AG10803 (cell line): ENCODE results near the gene FOXJ2.

Source experiments
- DNase-seq: peaks from one replicate; pipeline ENCODE4 v3.0.0; 2010; ENCODE audit warnings: low read depth
- H3K4me3 ChIP-seq: 2 replicates; pipeline ENCODE4 v1.5.1; 2011; ENCODE audit warnings: mild to moderate bottlenecking, low read length, control low read depth
- TF ChIP-seq, protein P1 (sequence below): conservative IDR thresholded peaks from 2 replicates; pipeline ENCODE4 v1.5.1; 2011; ENCODE audit warnings: mild to moderate bottlenecking, low read length, control low read depth, inconsistent platforms

Gene FOXJ2

DNA sequence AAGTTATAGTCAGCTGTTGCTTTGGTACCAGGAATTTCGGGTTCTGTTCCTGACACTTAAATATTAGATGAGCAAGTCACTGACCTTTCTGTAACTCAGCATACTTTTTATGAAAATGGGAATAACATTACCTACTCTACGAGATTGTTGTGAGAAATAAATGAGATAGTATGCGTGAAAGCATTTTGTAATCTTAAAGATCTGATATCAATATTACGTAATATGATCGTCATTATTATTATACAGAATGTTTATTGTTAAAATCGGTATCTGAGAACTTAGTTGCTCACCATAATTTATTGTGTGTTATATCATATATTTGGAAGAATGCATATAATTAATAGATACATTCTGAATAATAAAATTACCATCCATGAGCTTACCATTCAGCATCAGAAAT is 43.4 kb downstream of the FOXJ2 start:
- no peak overlapping the region for H3K4me3 ChIP-seq
- TF ChIP-seq, protein P1, sequence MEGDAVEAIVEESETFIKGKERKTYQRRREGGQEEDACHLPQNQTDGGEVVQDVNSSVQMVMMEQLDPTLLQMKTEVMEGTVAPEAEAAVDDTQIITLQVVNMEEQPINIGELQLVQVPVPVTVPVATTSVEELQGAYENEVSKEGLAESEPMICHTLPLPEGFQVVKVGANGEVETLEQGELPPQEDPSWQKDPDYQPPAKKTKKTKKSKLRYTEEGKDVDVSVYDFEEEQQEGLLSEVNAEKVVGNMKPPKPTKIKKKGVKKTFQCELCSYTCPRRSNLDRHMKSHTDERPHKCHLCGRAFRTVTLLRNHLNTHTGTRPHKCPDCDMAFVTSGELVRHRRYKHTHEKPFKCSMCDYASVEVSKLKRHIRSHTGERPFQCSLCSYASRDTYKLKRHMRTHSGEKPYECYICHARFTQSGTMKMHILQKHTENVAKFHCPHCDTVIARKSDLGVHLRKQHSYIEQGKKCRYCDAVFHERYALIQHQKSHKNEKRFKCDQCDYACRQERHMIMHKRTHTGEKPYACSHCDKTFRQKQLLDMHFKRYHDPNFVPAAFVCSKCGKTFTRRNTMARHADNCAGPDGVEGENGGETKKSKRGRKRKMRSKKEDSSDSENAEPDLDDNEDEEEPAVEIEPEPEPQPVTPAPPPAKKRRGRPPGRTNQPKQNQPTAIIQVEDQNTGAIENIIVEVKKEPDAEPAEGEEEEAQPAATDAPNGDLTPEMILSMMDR: no peak
- no peak for DNase-seq

DNA sequence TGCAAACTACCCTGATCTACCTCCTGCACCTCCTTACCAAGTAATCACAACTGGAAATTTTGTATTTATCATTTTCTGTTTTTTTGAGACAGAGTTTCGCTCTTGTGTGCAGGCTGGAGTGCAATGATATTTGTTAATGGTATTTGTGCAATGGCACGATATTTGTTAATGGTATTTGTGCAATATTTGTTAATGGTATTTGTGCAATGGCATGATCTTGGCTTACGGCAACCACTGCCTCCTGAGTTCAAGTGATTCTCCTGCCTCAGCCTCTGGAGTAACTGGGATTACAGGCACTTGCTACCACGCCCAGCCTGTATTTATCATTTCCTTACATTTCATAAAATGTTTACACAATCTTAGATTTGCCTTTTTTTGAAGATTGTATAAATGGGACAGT is 43.9 kb downstream of the FOXJ2 start:
- no peak overlapping the region for H3K4me3 ChIP-seq
- TF ChIP-seq, protein P1: no peak
- DNase-seq: no peak

DNA sequence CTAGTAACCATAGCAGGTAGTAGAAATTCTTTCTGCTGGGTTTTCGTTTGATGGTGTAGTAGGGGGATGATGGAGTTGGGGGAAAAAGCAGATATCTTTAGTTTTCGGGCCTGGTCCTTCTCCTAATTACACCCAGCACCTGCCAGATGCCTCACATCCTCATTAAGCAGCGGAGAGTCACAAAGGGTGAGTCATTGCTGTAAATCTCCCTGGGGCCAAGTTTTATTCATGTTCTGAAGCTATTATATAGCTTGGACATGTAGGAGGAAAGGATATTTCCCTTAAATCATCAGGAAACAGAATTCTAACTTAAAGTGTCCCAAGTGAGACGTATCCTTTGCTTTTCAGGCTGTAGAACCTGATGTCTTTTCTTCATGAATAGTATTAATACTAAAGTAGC is 44.7 kb downstream of the FOXJ2 start:
- no peak overlapping the region for H3K4me3 ChIP-seq
- TF ChIP-seq, protein P1: no peak
- DNase-seq: peak; percentile 42

DNA sequence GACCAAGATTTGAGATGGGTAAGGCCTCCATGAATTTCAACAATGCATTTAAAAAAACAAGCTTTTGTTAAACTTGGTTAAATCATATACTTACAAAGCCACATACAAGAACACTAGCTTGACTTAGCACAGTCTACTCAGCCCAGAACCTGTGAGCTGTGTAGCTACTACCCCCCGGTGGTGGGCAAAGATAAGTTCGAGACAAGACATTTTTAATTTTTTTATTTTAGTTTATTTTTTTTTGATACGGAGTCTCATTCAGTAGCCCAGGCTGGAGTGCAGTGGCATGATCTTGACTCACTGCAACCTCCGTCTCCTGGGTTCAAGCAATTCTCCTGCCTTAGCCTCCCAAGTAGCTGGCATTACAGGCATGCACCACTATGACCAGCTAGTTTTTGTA is 45.9 kb downstream of the FOXJ2 start:
- TF ChIP-seq, protein P1: peak; percentile 56
- peak; percentile 72 for DNase-seq

DNA sequence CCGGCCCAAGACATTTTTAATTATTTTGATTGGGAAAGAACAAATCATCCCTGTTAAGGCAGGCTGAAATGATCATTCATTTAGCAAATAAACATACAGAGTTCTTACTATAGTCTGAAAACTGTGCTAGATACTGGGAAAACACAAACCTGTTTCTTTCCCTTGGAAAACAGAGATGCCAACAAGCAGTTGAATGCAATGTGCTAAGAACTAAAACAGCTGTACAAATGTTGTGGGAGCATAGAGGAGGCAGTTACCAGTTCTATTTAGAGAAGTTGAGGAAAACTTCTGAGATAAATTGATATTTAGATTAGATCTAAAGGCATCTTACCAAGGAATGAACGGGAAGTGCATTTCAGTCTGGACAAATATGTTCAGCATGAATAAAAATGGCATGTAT is 46.4 kb downstream of the FOXJ2 start:
- TF ChIP-seq, protein P1: no peak
- no peak overlapping the region for H3K4me3 ChIP-seq
- no peak for DNase-seq

More for the DNA sequence above, 45.9 kb downstream of the FOXJ2 start:
- no peak overlapping the region for H3K4me3 ChIP-seq

DNA sequence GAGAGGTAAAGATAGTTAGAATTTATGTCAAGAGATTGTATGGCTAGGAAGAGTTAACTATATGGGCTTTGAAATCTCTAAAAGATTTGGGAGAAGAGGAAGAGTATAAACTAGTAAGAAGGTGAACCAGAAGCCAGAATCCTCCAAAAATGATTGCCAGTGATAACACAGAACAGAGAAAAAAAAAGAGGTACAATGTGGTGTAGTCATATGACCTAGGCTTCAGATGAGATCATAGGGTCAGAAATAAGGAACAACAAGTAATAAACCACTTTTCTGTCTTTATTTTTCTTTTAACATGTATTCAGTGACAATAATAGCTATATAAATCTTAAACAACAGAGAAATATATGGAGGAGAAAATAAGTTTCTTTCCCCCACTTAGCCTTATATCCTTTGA is 47.6 kb downstream of the FOXJ2 start:
- H3K4me3 ChIP-seq: no peak overlapping the region
- no peak for DNase-seq
- TF ChIP-seq, protein P1: no peak

DNA sequence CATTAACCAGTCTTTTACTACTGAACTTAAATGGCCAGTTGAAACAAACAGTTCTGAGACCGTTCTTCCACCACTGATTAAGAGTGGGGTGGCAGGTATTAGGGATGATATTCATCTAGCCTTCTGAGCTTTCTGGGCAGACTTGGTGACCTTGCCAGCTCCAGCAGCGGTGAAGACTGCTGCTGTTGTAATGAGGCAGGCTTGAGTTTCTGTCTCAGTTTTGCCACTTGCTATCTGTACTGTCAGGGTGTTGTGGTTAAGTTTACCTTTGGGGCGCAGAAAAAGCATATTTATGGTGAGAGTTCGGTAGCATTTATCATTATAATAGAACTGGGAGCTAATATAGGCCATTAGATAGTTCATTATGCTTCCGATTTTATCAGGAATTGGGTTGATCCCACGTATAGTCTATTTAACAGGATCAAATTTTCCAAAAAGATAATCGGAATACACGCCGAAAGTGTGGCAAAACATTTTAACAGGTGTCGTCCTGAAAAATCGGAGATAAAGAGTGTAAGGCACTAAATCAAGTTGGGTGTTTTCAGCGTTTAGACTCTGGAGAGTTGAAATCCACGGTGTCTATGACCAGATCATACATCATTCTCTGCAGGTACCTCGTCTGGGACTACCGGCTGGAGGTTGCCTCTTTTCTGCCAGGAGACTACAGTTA is 48.9 kb downstream of the FOXJ2 start:
- TF ChIP-seq, protein P1: no peak
- H3K4me3 ChIP-seq: peak overlapping the region; percentile 100
- no peak for DNase-seq
